ENCODE measurements around the gene TAF3.

- TF ChIP-seq CTCF (tag by site-specific recombination; IDR thresholded peaks at IDR 0.05) (no peak), ZNF530 (tag by site-specific recombination; IDR thresholded peaks at IDR 0.05; ENCODE audit: low read depth) (no peak), ZNF274 (IDR thresholded peaks at IDR 0.05; ENCODE audit: low read length) (no peak), ZNF274 (tag by site-specific recombination; IDR thresholded peaks at IDR 0.05; ENCODE audit: borderline replicate concordance) (no peak), YY1 (tag by site-specific recombination; IDR thresholded peaks at IDR 0.05) (no peak), ZNF114 (tag by site-specific recombination; IDR thresholded peaks at IDR 0.05) (no peak), ZNF548 (tag by site-specific recombination; IDR thresholded peaks at IDR 0.05) (no peak), SP2 (tag by site-specific recombination; IDR thresholded peaks at IDR 0.05) (no peak), ZNF416 (tag by site-specific recombination; IDR thresholded peaks at IDR 0.05) (no peak), TRIM28 (IDR thresholded peaks at IDR 0.05; ENCODE audit: borderline replicate concordance, low read length) (no peak)
Observed at GRCh38 chr10:8036506-8037198, 218.3 kb downstream of the TAF3 start.

Measured in HEK293 (cell line).